IPS DF 6.9 (cell line): ENCODE results near the gene STPG1.

ENCODE experiments used
- DNase-seq: peaks from one replicate; pipeline ENCODE4 v3.0.0-alpha.2; 2013; ENCODE audit warnings: low read depth, low spot score
- H3K27ac ChIP-seq: one replicate; pipeline ENCODE4 v1.5.1; 2013; ENCODE audit warnings: low read length, control low read depth
- H3K27me3 ChIP-seq: 2 replicates; pipeline ENCODE4 v1.6.1; 2013; ENCODE audit warnings: mild to moderate bottlenecking, low read length; ENCODE audit not compliant: control insufficient read depth, insufficient read depth
- H3K36me3 ChIP-seq: 2 replicates; pipeline ENCODE4 v1.6.1; 2013; ENCODE audit warnings: low read length; ENCODE audit not compliant: control insufficient read depth, insufficient read depth
- H3K4me1 ChIP-seq: 2 replicates; pipeline ENCODE4 v1.6.1; 2013; ENCODE audit warnings: low read length; ENCODE audit not compliant: control insufficient read depth, insufficient read depth
- H3K4me3 ChIP-seq: 2 replicates; pipeline ENCODE4 v1.5.1; 2013; ENCODE audit warnings: mild to moderate bottlenecking, low read length
- H3K9me3 ChIP-seq: 2 replicates; pipeline ENCODE4 v1.6.1; 2013; ENCODE audit warnings: low read length, inconsistent platforms; ENCODE audit not compliant: control insufficient read depth, insufficient read depth
- WGBS: extraction: QIAGEN DNeasy Blood & Tissue Kit; methylation state at CpG from one replicate; pipeline ENCODE4 v1.1.7; 2013; ENCODE audit warnings: mixed read lengths, missing lambda C conversion rate; ENCODE audit not compliant: insufficient read length, insufficient coverage; 5-methylcytosine and 5-hydroxymethylcytosine counted together

The STPG1 gene

GRCh38 chr1:24393892-24394291 lies 19.7 kb downstream of the STPG1 start:
- Histone ChIP-seq H3K4me3 (no peak overlapping the region), H3K4me1 (no peaks in the 10 kb centered on the region), H3K36me3 (no peaks in the 10 kb centered on the region), H3K27ac (no peak overlapping the region), H3K27me3 (no peaks in the 10 kb centered on the region), H3K9me3 (no peaks in the 10 kb centered on the region)
- DNase-seq, result no peak
- WGBS, result no CpG with 5 or more reads among the region's 6 CpGs

- Histone ChIP-seq H3K27me3 (no peaks in the 10 kb centered on the region), H3K4me3 (no peak overlapping the region), H3K27ac (no peak overlapping the region), H3K9me3 (no peaks in the 10 kb centered on the region), H3K4me1 (no peaks in the 10 kb centered on the region), H3K36me3 (no peaks in the 10 kb centered on the region)
- no peak for DNase-seq
- no CpG with 5 or more reads among the region's 4 CpGs for WGBS
Measured at GRCh38 chr1:24392982-24393650, 20.5 kb downstream of the STPG1 start.

GRCh38 chr1:24392604-24392946 lies 21.0 kb downstream of the STPG1 start:
- H3K27ac ChIP-seq, result no peak overlapping the region
- no peak for DNase-seq
- no CpG with 5 or more reads among the region's 4 CpGs for WGBS
- H3K9me3 ChIP-seq, result no peaks in the 10 kb centered on the region
- H3K4me3 ChIP-seq, result no peak overlapping the region
- no peaks in the 10 kb centered on the region for H3K4me1 ChIP-seq
- H3K27me3 ChIP-seq, result no peaks in the 10 kb centered on the region
- H3K36me3 ChIP-seq, result no peaks in the 10 kb centered on the region

GRCh38 chr1:24391882-24392603 lies 21.5 kb downstream of the STPG1 start:
- Histone ChIP-seq H3K4me1 (no peaks in the 10 kb centered on the region), H3K9me3 (no peaks in the 10 kb centered on the region), H3K27me3 (no peaks in the 10 kb centered on the region), H3K4me3 (no peak overlapping the region), H3K36me3 (no peaks in the 10 kb centered on the region), H3K27ac (no peak overlapping the region)
- no CpG with 5 or more reads among the region's 11 CpGs for WGBS
- DNase-seq, result peak; percentile 68

GRCh38 chr1:24390924-24391782 lies 22.4 kb downstream of the STPG1 start:
- Histone ChIP-seq H3K4me3 (no peak overlapping the region), H3K36me3 (no peaks in the 10 kb centered on the region), H3K27me3 (no peaks in the 10 kb centered on the region), H3K4me1 (no peaks in the 10 kb centered on the region), H3K27ac (no peak overlapping the region), H3K9me3 (no peaks in the 10 kb centered on the region)
- no CpG with 5 or more reads among the region's 12 CpGs for WGBS
- DNase-seq, result peak; percentile 50

GRCh38 chr1:24389231-24389678 lies 24.3 kb downstream of the STPG1 start:
- no CpG with 5 or more reads among the region's 4 CpGs for WGBS
- H3K9me3 ChIP-seq, result no peaks in the 10 kb centered on the region
- DNase-seq, result no peak
- no peak overlapping the region for H3K4me3 ChIP-seq
- no peaks in the 10 kb centered on the region for H3K27me3 ChIP-seq
- no peaks in the 10 kb centered on the region for H3K36me3 ChIP-seq
- no peak overlapping the region for H3K27ac ChIP-seq
- H3K4me1 ChIP-seq, result no peaks in the 10 kb centered on the region

- WGBS, result no CpG with 5 or more reads among the region's 8 CpGs
- no peak overlapping the region for H3K27ac ChIP-seq
- no peak for DNase-seq
- H3K36me3 ChIP-seq, result no peaks in the 10 kb centered on the region
- H3K4me1 ChIP-seq, result no peaks in the 10 kb centered on the region
- no peak overlapping the region for H3K4me3 ChIP-seq
- no peaks in the 10 kb centered on the region for H3K27me3 ChIP-seq
- no peaks in the 10 kb centered on the region for H3K9me3 ChIP-seq
Measured at GRCh38 chr1:24388331-24388885, 25.2 kb downstream of the STPG1 start.

- Histone ChIP-seq H3K27me3 (no peaks in the 10 kb centered on the region), H3K36me3 (no peaks in the 10 kb centered on the region), H3K9me3 (no peaks in the 10 kb centered on the region), H3K4me1 (no peaks in the 10 kb centered on the region), H3K4me3 (no peak overlapping the region), H3K27ac (no peak overlapping the region)
- no peak for DNase-seq
- WGBS, result no CpG with 5 or more reads among the region's 1 CpG
Measured at GRCh38 chr1:24387636-24388175, 25.9 kb downstream of the STPG1 start.

GRCh38 chr1:24386931-24387330 lies 26.7 kb downstream of the STPG1 start:
- WGBS, result no CpG with 5 or more reads among the region's 11 CpGs

GRCh38 chr1:24386241-24386640 lies 27.3 kb downstream of the STPG1 start:
- Histone ChIP-seq H3K9me3 (no peaks in the 10 kb centered on the region), H3K27me3 (no peaks in the 10 kb centered on the region), H3K4me3 (no peak overlapping the region), H3K27ac (no peak overlapping the region), H3K4me1 (no peaks in the 10 kb centered on the region), H3K36me3 (no peaks in the 10 kb centered on the region)
- DNase-seq, result no peak
- WGBS, result no CpG with 5 or more reads among the region's 9 CpGs

More at GRCh38 chr1:24386931-24387330, 26.7 kb downstream of the STPG1 start:
- no peak for DNase-seq
- no peak overlapping the region for H3K27ac ChIP-seq
- H3K27me3 ChIP-seq, result no peaks in the 10 kb centered on the region
- H3K9me3 ChIP-seq, result no peaks in the 10 kb centered on the region
- no peak overlapping the region for H3K4me3 ChIP-seq
- H3K4me1 ChIP-seq, result no peaks in the 10 kb centered on the region
- H3K36me3 ChIP-seq, result no peaks in the 10 kb centered on the region
